Measurements from ENCODE around the gene MAPRE2.

GRCh38 chr18:35071819-35072247 is 30.6 kb downstream of the MAPRE2 start:
- TF ChIP-seq CTCF (conservative IDR thresholded peaks at IDR 0.05 in 1 of 2, IDR thresholded peaks at IDR 0.05 in 1 of 2; ENCODE audit: low read depth in 1 of 2, low read length in 2 of 2) (no peak), EZH2 (IDR thresholded peaks at IDR 0.05; ENCODE audit: low read length, missing control alignments) (no peak)
